Breast epithelium (tissue), 4 donors: Measurements from ENCODE around the gene MIEN1. TPM values are rescaled to one million over a fixed set of nuclear protein-coding genes. Genes with fewer than 3 reads are reported as not detected.

Experiments
- DNase-seq, 2 donors: peaks; one replicate each; pipeline ENCODE4 v3.0.0-alpha.2; 2019; ENCODE audit warnings: low spot score in 2 of 2
- H3K27ac ChIP-seq, 2 donors: fragments of 200-600 bp; sonication (generic) in 1 of 2; one replicate each; pipeline ENCODE4 v1.5.1; 2016 to 2019; ENCODE audit warnings: mild to moderate bottlenecking in 1 of 2
- H3K27me3 ChIP-seq, 2 donors: fragments of 200-600 bp; sonication (generic) in 1 of 2; one replicate each; pipeline versions ENCODE4 v1.5.1 to v1.6.0; 2017 to 2019; ENCODE audit warnings: control low read depth in 1 of 2, mild to moderate bottlenecking in 1 of 2
- H3K36me3 ChIP-seq: fragments of 200-600 bp; one replicate; pipeline ENCODE4 v1.5.1; 2019
- H3K4me1 ChIP-seq, 2 donors: fragments of 200-600 bp; sonication (generic); one replicate each; pipeline ENCODE4 v1.5.1; 2016 to 2019; ENCODE audit warnings: control low read depth in 1 of 2
- H3K4me3 ChIP-seq, 3 donors: fragments of 200-600 bp; sonication (generic); 1 replicate in 2 of 3; 2 replicates in 1 of 3; pipeline ENCODE4 v1.5.1; 2016 to 2019; ENCODE audit warnings: mild to moderate bottlenecking in 3 of 3, moderate library complexity in 2 of 3
- H3K9me3 ChIP-seq, 2 donors: fragments of 200-600 bp; sonication (generic) in 1 of 2; one replicate each; pipeline ENCODE4 v1.5.1; 2016 to 2019; ENCODE audit warnings: control low read depth in 1 of 2
- POLR2A ChIP-seq: fragments of 450-650 bp; IDR thresholded peaks from one replicate; pipeline ENCODE4 v1.6.1; 2016; ENCODE audit warnings: antibody characterized with exemption, mild to moderate bottlenecking, moderate library complexity
- POLR2AphosphoS5 ChIP-seq, 3 donors: sonication (generic); formaldehyde crosslinking; IDR thresholded peaks; one replicate each; pipeline ENCODE4 v1.6.1; 2017; ENCODE audit warnings: antibody characterized with exemption in 3 of 3
- intact Hi-C: fragments of 100-400 bp; cut with DNase I; formaldehyde crosslinking; loops from one replicate; pipeline ENCODE4 v1.15.1; 2023; ENCODE audit warnings: low total_unique reads
- total RNA-seq, 3 donors: library from RNA; depleted of rRNA; stranded (reverse); fragments of >200 nt; gene quantifications; one replicate each; pipeline ENCODE4 v1.1.0, GENCODE V29; 2016
- TF ChIP-seq, protein P1 (sequence below), 3 donors: fragments of 450-650 bp; IDR thresholded peaks; one replicate each; pipeline ENCODE4 v1.5.1; 2016 to 2017; ENCODE audit warnings: antibody characterized with exemption in 3 of 3, mild to moderate bottlenecking in 3 of 3, moderate library complexity in 3 of 3

The MIEN1 gene
- total RNA-seq, 3 donors from 2014 or later, result 50.7 to 68.2 (median 61.6) TPM

DNA sequence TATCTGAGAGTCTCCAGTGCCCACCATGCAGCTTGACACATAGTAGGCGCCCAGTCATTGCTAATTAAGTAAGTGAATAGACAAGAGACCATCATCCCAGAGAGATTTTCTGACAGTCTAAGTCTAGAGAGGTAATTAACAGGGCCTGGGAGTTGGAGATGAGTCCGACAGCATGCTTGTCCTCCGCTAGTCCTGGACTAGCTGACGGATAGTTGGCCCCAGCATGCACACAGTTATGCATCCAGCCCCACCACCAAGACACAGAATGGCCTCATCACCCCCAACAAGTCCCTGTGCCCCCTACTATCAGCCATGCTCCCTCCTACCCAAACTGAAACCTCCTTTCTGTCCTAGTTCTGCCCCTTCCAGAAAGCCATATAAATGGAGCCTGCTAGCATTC is 17.4 kb upstream of the MIEN1 start:
- intact Hi-C loops, result no loop called here
- DNase-seq, result no peak
- Histone ChIP-seq H3K36me3 (no peaks in the 10 kb centered on the region), H3K27me3 (no peaks in the 10 kb centered on the region), H3K4me3 (no peak overlapping the region), H3K9me3 (no peaks in the 10 kb centered on the region), H3K4me1 (no peaks in the 10 kb centered on the region), H3K27ac (no peak overlapping the region)
- no peak for TF ChIP-seq POLR2A
- TF ChIP-seq, protein P1, sequence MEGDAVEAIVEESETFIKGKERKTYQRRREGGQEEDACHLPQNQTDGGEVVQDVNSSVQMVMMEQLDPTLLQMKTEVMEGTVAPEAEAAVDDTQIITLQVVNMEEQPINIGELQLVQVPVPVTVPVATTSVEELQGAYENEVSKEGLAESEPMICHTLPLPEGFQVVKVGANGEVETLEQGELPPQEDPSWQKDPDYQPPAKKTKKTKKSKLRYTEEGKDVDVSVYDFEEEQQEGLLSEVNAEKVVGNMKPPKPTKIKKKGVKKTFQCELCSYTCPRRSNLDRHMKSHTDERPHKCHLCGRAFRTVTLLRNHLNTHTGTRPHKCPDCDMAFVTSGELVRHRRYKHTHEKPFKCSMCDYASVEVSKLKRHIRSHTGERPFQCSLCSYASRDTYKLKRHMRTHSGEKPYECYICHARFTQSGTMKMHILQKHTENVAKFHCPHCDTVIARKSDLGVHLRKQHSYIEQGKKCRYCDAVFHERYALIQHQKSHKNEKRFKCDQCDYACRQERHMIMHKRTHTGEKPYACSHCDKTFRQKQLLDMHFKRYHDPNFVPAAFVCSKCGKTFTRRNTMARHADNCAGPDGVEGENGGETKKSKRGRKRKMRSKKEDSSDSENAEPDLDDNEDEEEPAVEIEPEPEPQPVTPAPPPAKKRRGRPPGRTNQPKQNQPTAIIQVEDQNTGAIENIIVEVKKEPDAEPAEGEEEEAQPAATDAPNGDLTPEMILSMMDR (IDR thresholded peaks at IDR 0.05), result no peak
- TF ChIP-seq POLR2AphosphoS5 (IDR thresholded peaks at IDR 0.05), result no peak

DNA sequence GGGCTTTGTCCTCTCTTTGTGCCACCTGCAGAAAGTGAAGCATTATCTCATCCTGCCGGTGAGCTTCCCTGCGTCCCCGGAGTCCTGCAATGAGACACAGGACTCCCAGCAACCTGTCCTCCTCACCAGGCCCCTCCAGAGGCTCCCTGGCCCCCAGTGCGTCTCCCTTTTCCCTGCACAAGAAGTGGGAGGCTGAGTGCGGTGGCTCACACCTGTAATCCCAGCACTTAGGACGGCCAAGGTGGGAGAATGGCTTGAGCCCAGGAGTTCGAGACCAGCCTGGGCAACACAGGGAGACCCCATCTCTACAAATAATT is 15.8 kb upstream of the MIEN1 start:
- no peak for DNase-seq
- no peak for TF ChIP-seq POLR2A
- no peak for TF ChIP-seq POLR2AphosphoS5 (IDR thresholded peaks at IDR 0.05)
- TF ChIP-seq, protein P1 (IDR thresholded peaks at IDR 0.05), result no peak
- intact Hi-C loops, result no loop called here
- no peaks in the 10 kb centered on the region for H3K36me3 ChIP-seq
- no peaks in the 10 kb centered on the region for H3K9me3 ChIP-seq
- no peak overlapping the region for H3K4me3 ChIP-seq
- no peaks in the 10 kb centered on the region for H3K27me3 ChIP-seq
- H3K27ac ChIP-seq, result no peak overlapping the region
- H3K4me1 ChIP-seq, result no peaks in the 10 kb centered on the region

DNA sequence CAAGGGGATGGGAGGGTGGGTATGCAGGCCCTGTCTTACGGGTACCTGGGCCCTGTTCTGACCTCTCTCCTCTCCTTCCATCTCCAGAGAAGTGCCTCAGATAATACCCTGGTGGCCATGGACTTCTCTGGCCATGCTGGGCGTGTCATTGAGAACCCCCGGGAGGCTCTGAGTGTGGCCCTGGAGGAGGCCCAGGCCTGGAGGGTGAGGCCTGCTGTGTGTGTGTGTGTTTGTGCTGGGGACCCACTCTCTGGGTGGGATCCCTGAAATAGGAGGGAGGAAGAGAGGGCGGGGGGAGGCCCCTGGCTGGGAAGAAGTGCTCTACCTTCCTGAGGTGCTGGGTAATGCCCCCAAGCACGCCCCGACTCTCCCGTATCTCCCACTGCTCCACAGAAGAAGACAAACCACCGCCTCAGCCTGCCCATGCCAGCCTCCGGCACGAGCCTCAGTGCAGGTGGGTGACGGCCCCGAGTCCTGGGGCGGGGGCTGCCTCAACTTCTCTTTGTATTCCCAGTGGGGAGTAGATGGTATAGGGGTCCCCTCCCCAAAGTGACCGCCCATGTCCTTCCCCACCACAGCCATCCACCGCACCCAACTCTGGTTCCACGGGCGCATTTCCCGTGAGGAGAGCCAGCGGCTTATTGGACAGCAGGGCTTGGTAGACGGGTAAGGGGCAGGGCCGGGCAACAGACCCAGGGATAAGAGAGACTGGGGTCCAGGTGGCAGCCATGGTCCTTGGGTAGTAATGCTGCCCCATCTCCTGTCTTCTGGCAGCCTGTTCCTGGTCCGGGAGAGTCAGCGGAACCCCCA is 15.2 kb upstream of the MIEN1 start:
- Histone ChIP-seq H3K27me3 (no peaks in the 10 kb centered on the region), H3K36me3 (no peaks in the 10 kb centered on the region), H3K27ac (peak overlapping the region in 1 of 2 donors; percentile 26), H3K4me3 (no peak overlapping the region), H3K9me3 (no peaks in the 10 kb centered on the region), H3K4me1 (no peaks in the 10 kb centered on the region)
- DNase-seq, result peak in 1 of 2 donors; percentile 27
- intact Hi-C loops, result no loop called here
- TF ChIP-seq, protein P1 (IDR thresholded peaks at IDR 0.05), result no peak
- no peak for TF ChIP-seq POLR2A

DNA sequence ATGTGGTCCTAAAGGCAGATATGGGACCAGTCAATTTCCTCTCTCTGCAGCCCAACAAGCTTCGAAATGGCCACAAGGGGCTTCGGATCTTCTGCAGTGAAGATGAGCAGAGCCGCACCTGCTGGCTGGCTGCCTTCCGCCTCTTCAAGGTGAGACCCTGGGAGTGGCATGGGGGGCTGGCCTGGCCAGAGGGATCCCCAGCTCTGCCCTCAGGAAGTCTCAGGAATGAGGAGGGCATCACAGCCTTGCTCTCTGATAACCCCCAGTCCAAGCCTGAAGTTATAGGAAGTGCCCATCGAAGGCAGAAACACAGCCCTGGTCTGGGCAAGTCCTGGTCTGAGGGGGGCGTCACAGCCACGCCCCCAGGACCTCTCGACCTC is 14.5 kb upstream of the MIEN1 start:
- Histone ChIP-seq H3K27ac (peak overlapping the region in 1 of 2 donors; percentile 26), H3K4me3 (no peak overlapping the region), H3K27me3 (no peaks in the 10 kb centered on the region), H3K4me1 (no peaks in the 10 kb centered on the region), H3K36me3 (no peaks in the 10 kb centered on the region), H3K9me3 (no peaks in the 10 kb centered on the region)
- TF ChIP-seq POLR2AphosphoS5 (IDR thresholded peaks at IDR 0.05) (no peak), POLR2A (no peak)
- TF ChIP-seq, protein P1 (IDR thresholded peaks at IDR 0.05), result no peak
- intact Hi-C loops, result no loop called here
- peak in 1 of 2 donors; percentile 33 for DNase-seq

DNA sequence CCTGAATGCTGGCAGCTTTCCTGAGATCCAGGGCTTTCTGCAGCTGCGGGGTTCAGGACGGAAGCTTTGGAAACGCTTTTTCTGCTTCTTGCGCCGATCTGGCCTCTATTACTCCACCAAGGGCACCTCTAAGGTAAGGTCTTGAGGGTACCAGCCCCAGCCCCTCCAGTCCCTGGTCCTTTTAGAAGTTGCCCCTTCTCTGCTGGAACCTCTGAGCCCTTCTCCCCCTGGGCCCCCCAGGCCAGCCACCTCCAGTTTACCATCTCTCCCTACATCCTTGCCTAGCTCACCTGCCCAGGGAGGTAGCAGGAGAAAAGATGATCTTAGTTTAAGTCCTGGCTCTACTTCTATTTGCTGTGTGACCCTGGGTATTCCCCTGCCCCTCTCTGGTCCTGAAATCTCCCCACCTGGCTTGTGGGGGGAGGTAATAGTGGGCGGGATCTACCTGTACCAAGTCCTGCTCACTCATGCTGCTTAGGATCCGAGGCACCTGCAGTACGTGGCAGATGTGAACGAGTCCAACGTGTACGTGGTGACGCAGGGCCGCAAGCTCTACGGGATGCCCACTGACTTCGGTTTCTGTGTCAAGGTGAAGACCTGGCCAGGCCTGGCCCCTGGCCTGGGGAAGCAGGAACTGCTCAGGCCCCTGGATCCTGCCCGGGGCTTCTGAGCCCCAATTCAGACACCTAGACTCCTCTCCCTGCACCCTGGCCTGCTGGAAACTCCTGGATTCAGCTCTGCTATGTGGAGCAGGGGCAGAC is 13.9 kb upstream of the MIEN1 start:
- Histone ChIP-seq H3K27ac (no peak overlapping the region), H3K27me3 (no peaks in the 10 kb centered on the region), H3K4me3 (no peak overlapping the region), H3K9me3 (no peaks in the 10 kb centered on the region), H3K36me3 (no peaks in the 10 kb centered on the region), H3K4me1 (no peaks in the 10 kb centered on the region)
- TF ChIP-seq POLR2AphosphoS5 (IDR thresholded peaks at IDR 0.05) (no peak), POLR2A (no peak)
- TF ChIP-seq, protein P1 (IDR thresholded peaks at IDR 0.05), result no peak
- DNase-seq, result no peak
- intact Hi-C loops, result no loop called here
